Pancreas (tissue), 10 donors: ENCODE results near the gene RIMBP2. TPM values are rescaled to one million over a fixed set of nuclear protein-coding genes. Genes with fewer than 3 reads are reported as not detected.

Experiments
- ATAC-seq, 4 donors: fragments of 200-7000 bp; cut with Tn5 transposase; one replicate each; pipeline versions ENCODE4 v1.8.0 to v1.9.1; 2020; ENCODE audit warnings: mild to moderate bottlenecking in 4 of 4, moderate library complexity in 4 of 4
- DNase-seq, 6 donors: peaks; one replicate each; pipeline ENCODE4 v3.0.0-alpha.2; 2020
- FAIRE-seq: peaks from 2 replicates; lab custom pipeline; 2012; peaks lifted over from hg19 to GRCh38; lab: Jason Lieb, UNC
- H3K27ac ChIP-seq, 4 donors: fragments of 200-600 bp; sonication (generic); 1 replicate in 3 of 4; 2 replicates in 1 of 4; pipeline versions ENCODE4 v1.5.0 to v1.8.0; 2020
- H3K27me3 ChIP-seq, 4 donors: fragments of 200-600 bp; one replicate each; pipeline ENCODE4 v1.8.0; 2021
- H3K36me3 ChIP-seq, 3 donors: fragments of 200-600 bp; sonication (generic) in 1 of 3; one replicate each; pipeline versions ENCODE4 v1.5.0 to v1.8.0; 2020 to 2021
- H3K4me1 ChIP-seq, 3 donors: fragments of 200-600 bp; one replicate each; pipeline ENCODE4 v1.8.0; 2021
- H3K4me3 ChIP-seq, 4 donors: fragments of 200-600 bp; sonication (generic) in 2 of 4; one replicate each; pipeline versions ENCODE4 v1.5.0 to v1.8.0; 2020 to 2021
- H3K9me3 ChIP-seq, 4 donors: fragments of 200-600 bp; one replicate each; pipeline ENCODE4 v1.8.0; 2021
- WGBS, 2 donors: extraction: QIAGEN DNeasy Blood & Tissue Kit; methylation state at CpG; one replicate each; pipeline ENCODE4 v1.1.7; 2013; 5-methylcytosine and 5-hydroxymethylcytosine counted together
- intact Hi-C, 3 donors: fragments of 100-400 bp; cut with DNase I; formaldehyde crosslinking; loops; one replicate each; pipeline versions ENCODE4 v1.11.1 to v1.14.2; 2022
- polyA plus RNA-seq, 2 donors: library from polyadenylated mRNA; stranded (reverse); fragments of 200-250 nt; gene quantifications; one replicate each; pipeline ENCODE4 v1.2.3, GENCODE V29; 2013
- total RNA-seq, 6 donors: library from RNA; stranded (reverse); fragmentation: NEBNext Ultra II Directional in 4 of 6; extraction: Animal tissue kit (Norgen Biotek cat#: 25700) in 4 of 6; gene quantifications; one replicate each; pipeline versions ENCODE4 v1.2.1 to v1.2.4, GENCODE V29; 2021 to 2023
- TF ChIP-seq, protein P1 (sequence below), 4 donors: fragments of 200-600 bp; sonication (generic) in 3 of 4; IDR thresholded peaks; one replicate each; pipeline versions ENCODE4 v1.5.0 to v1.8.0; 2021; ENCODE audit warnings: antibody characterized with exemption in 4 of 4
- donor health status: healthy with polysubstance abuse.
- donor health status: DM: no; HTN: no; CAD: no; lungs with moderate emphysema.
- donor health status: DM: no; HTN: no; CAD: no.
- donor health status: control.
- donor health status: control.
- donor health status: Bipolar disorder and iron deficiency.
- donor health status: DM: yes; HTN: yes; CAD: no.
- donor health status: DM: no; HTN: no; CAD: no.
- donor health status: DM: no; HTN: no; CAD: no.
- donor health status: DM: yes; HTN: yes; CAD: no.

Gene RIMBP2
- total and polyA plus RNA-seq, 8 donors: 1.6 to 14.9 (median 3.9) TPM

- intact Hi-C loops: no loop called here
- DNase-seq (no peak), FAIRE-seq (no peak), ATAC-seq (no peak)
- H3K27ac ChIP-seq: no peak overlapping the region
- H3K4me1 ChIP-seq: no peaks in the 10 kb centered on the region
- H3K4me3 ChIP-seq: no peak overlapping the region
- H3K36me3 ChIP-seq: no peaks in the 10 kb centered on the region
- TF ChIP-seq, protein P1, sequence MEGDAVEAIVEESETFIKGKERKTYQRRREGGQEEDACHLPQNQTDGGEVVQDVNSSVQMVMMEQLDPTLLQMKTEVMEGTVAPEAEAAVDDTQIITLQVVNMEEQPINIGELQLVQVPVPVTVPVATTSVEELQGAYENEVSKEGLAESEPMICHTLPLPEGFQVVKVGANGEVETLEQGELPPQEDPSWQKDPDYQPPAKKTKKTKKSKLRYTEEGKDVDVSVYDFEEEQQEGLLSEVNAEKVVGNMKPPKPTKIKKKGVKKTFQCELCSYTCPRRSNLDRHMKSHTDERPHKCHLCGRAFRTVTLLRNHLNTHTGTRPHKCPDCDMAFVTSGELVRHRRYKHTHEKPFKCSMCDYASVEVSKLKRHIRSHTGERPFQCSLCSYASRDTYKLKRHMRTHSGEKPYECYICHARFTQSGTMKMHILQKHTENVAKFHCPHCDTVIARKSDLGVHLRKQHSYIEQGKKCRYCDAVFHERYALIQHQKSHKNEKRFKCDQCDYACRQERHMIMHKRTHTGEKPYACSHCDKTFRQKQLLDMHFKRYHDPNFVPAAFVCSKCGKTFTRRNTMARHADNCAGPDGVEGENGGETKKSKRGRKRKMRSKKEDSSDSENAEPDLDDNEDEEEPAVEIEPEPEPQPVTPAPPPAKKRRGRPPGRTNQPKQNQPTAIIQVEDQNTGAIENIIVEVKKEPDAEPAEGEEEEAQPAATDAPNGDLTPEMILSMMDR (IDR thresholded peaks at IDR 0.05): no peak
- no peaks in the 10 kb centered on the region for H3K9me3 ChIP-seq
- no peaks in the 10 kb centered on the region for H3K27me3 ChIP-seq
- 35 to 42% methylated on average over 6 of the region's 6 CpGs for WGBS, 2 donors
Measured at GRCh38 chr12:130419116-130419515, 297.0 kb downstream of the RIMBP2 start.

GRCh38 chr12:130418251-130418650 is 297.8 kb downstream of the RIMBP2 start:
- TF ChIP-seq, protein P1 (IDR thresholded peaks at IDR 0.05): no peak
- intact Hi-C loops: no loop called here
- Histone ChIP-seq H3K27me3 (no peaks in the 10 kb centered on the region), H3K9me3 (no peaks in the 10 kb centered on the region), H3K36me3 (no peaks in the 10 kb centered on the region), H3K4me1 (no peaks in the 10 kb centered on the region), H3K4me3 (no peak overlapping the region), H3K27ac (no peak overlapping the region)
- FAIRE-seq: no peak
- 65 to 72% methylated on average over 3 of the region's 3 CpGs for WGBS, 2 donors
- DNase-seq: no peak
- no peak for ATAC-seq

GRCh38 chr12:130414381-130414780 is 301.7 kb downstream of the RIMBP2 start:
- Histone ChIP-seq H3K27me3 (no peaks in the 10 kb centered on the region), H3K4me3 (no peak overlapping the region), H3K36me3 (no peaks in the 10 kb centered on the region), H3K4me1 (no peaks in the 10 kb centered on the region), H3K27ac (no peak overlapping the region), H3K9me3 (no peaks in the 10 kb centered on the region)
- DNase-seq: no peak
- WGBS, 2 donors: 62 to 70% methylated on average over 7 of the region's 7 CpGs
- ATAC-seq: no peak
- no peak for FAIRE-seq
- TF ChIP-seq, protein P1 (IDR thresholded peaks at IDR 0.05): no peak
- intact Hi-C loops: no loop called here

GRCh38 chr12:130413909-130414308 is 302.2 kb downstream of the RIMBP2 start:
- Histone ChIP-seq H3K27me3 (no peaks in the 10 kb centered on the region), H3K9me3 (no peaks in the 10 kb centered on the region), H3K4me1 (no peaks in the 10 kb centered on the region), H3K36me3 (no peaks in the 10 kb centered on the region), H3K4me3 (no peak overlapping the region), H3K27ac (no peak overlapping the region)
- intact Hi-C loops: no loop called here
- TF ChIP-seq, protein P1 (IDR thresholded peaks at IDR 0.05): no peak
- FAIRE-seq (no peak), ATAC-seq (no peak), DNase-seq (no peak)
- 77 to 81% methylated on average over 18 of the region's 18 CpGs for WGBS, 2 donors

GRCh38 chr12:130412384-130412783 is 303.7 kb downstream of the RIMBP2 start:
- H3K36me3 ChIP-seq: no peaks in the 10 kb centered on the region
- no peak for DNase-seq
- no peak overlapping the region for H3K27ac ChIP-seq
- no peaks in the 10 kb centered on the region for H3K9me3 ChIP-seq
- FAIRE-seq: no peak
- H3K27me3 ChIP-seq: no peaks in the 10 kb centered on the region
- TF ChIP-seq, protein P1 (IDR thresholded peaks at IDR 0.05): no peak
- no peaks in the 10 kb centered on the region for H3K4me1 ChIP-seq
- 74 to 77% methylated on average over 8 of the region's 8 CpGs for WGBS, 2 donors
- H3K4me3 ChIP-seq: no peak overlapping the region
- intact Hi-C loops: no loop called here
- ATAC-seq: no peak
